AG04450 (cell line): ENCODE data around the gene XIRP1. TPM values are rescaled to one million over a fixed set of nuclear protein-coding genes. Genes with fewer than 3 reads are reported as not detected.

ENCODE experiments used
- CTCF ChIA-PET: fragments of 300-600, 350-600 bp; formaldehyde crosslinking; extraction: SDS; loops from one replicate; lab custom pipeline; 2022; ENCODE audit warnings: antibody characterized with exemption, inconsistent platforms; lab: Charles Lee
- POLR2A ChIA-PET: fragments of 350-600 bp; formaldehyde crosslinking; extraction: SDS; loops from one replicate; lab custom pipeline; 2021; ENCODE audit warnings: antibody characterized with exemption, inconsistent platforms; lab: Yijun Ruan, JAX
- DNase-seq: peaks from one replicate; pipeline ENCODE4 v3.0.0-alpha.2; 2011; ENCODE audit warnings: low read depth, low spot score
- H3K27ac ChIP-seq: one replicate; pipeline ENCODE4 v1.5.1; 2012; ENCODE audit warnings: low read depth, low read length, control low read depth
- H3K27me3 ChIP-seq: one replicate; pipeline ENCODE4 v1.6.0; 2012; ENCODE audit warnings: low read length; ENCODE audit not compliant: control insufficient read depth, insufficient read depth
- H3K4me3 ChIP-seq: 2 replicates; pipeline ENCODE4 v1.5.1; 2011; ENCODE audit warnings: mild to moderate bottlenecking, low read depth, low read length, control low read depth
- H3K9me3 ChIP-seq: 2 replicates; pipeline ENCODE4 v1.5.1; 2012; ENCODE audit warnings: low read length; ENCODE audit not compliant: control insufficient read depth, insufficient read depth
- CTCF ChIP-seq: IDR thresholded peaks from 2 replicates; pipeline ENCODE4 v1.5.1; 2011; ENCODE audit warnings: low read depth, low read length, control low read depth, inconsistent platforms
- polyA plus RNA-seq: library from polyadenylated mRNA; depleted of rRNA; stranded (reverse); fragments of >200 nt; gene quantifications from 2 replicates; pipeline ENCODE4 v1.2.3, GENCODE V29; 2011

XIRP1 gene
- polyA plus RNA-seq, 1 experiment = not detected

GRCh38 chr3:39222939-39223338 lies 30.5 kb upstream of the XIRP1 start:
- no peak overlapping the region for H3K4me3 ChIP-seq
- H3K27me3 ChIP-seq = peaks cover 11% of the 10 kb centered on the region
- TF ChIP-seq CTCF = no peak
- H3K9me3 ChIP-seq = no peaks in the 10 kb centered on the region
- ChIA-PET POLR2A (no interaction called here), CTCF (interaction anchor here (1.2 kb wide), 1 partner anchor 96 kb away, joined by 6 read pairs; no protein-coding TSS in a partner anchor)
- no peak for DNase-seq
- no peak overlapping the region for H3K27ac ChIP-seq

GRCh38 chr3:39222462-39222861 lies 30.1 kb upstream of the XIRP1 start:
- no peaks in the 10 kb centered on the region for H3K9me3 ChIP-seq
- no peak for TF ChIP-seq CTCF
- POLR2A ChIA-PET = no interaction called here
- H3K27me3 ChIP-seq = peaks cover 11% of the 10 kb centered on the region
- no peak overlapping the region for H3K27ac ChIP-seq
- H3K4me3 ChIP-seq = no peak overlapping the region
- no peak for DNase-seq
- CTCF ChIA-PET = no interaction called here

- TF ChIP-seq CTCF = no peak
- DNase-seq = no peak
- no peak overlapping the region for H3K27ac ChIP-seq
- H3K9me3 ChIP-seq = no peaks in the 10 kb centered on the region
- ChIA-PET POLR2A (no interaction called here), CTCF (no interaction called here)
- H3K27me3 ChIP-seq = peaks cover 11% of the 10 kb centered on the region
- H3K4me3 ChIP-seq = no peak overlapping the region
These were observed 28.7 kb upstream of the XIRP1 start for GRCh38 chr3:39221141-39221530.

- ChIA-PET CTCF (no interaction called here), POLR2A (no interaction called here)
- Histone ChIP-seq H3K27ac (no peak overlapping the region), H3K9me3 (no peaks in the 10 kb centered on the region), H3K4me3 (no peak overlapping the region), H3K27me3 (peaks cover 12% of the 10 kb centered on the region)
- DNase-seq = no peak
- TF ChIP-seq CTCF = no peak
These were observed 28.2 kb upstream of the XIRP1 start for GRCh38 chr3:39220407-39221140.

GRCh38 chr3:39219702-39220101 lies 27.3 kb upstream of the XIRP1 start:
- TF ChIP-seq CTCF = no peak
- no peak for DNase-seq
- CTCF ChIA-PET = interaction anchor here (0.7 kb wide), 1 partner anchor 28 kb away, joined by 3 read pairs; no protein-coding TSS in a partner anchor
- Histone ChIP-seq H3K27me3 (peaks cover 15% of the 10 kb centered on the region), H3K9me3 (no peaks in the 10 kb centered on the region), H3K4me3 (no peak overlapping the region), H3K27ac (no peak overlapping the region)
- POLR2A ChIA-PET = no interaction called here
